Left ventricle myocardium superior (tissue), 1 donor: ENCODE results near the gene BACH2. TPM values are rescaled to one million over a fixed set of nuclear protein-coding genes. Genes with fewer than 3 reads are reported as not detected.
A peak's percentile ranks its signal among the peaks of the same experiment; 100 is the strongest.
"Not testable (repeated sequence)": the region's sequence is repeated elsewhere in the genome, so short reads cannot be mapped to it uniquely, and the experiment has no call there.

Experiments
- ATAC-seq: fragments of 200-7000 bp; cut with Tn5 transposase; one replicate; pipeline ENCODE4 v1.9.1; 2020; ENCODE audit warnings: mild to moderate bottlenecking, moderate library complexity
- DNase-seq: peaks from one replicate; pipeline ENCODE4 v3.0.0-alpha.2; 2020
- intact Hi-C: fragments of 100-400 bp; cut with micrococcal nuclease; formaldehyde crosslinking; loops from one replicate; pipeline ENCODE4 v1.11.0; 2022
- total RNA-seq: library from RNA; stranded (reverse); fragmentation: NEBNext Ultra II Directional; extraction: Animal tissue kit (Norgen Biotek cat#: 25700); gene quantifications from one replicate; pipeline ENCODE4 v1.2.1, GENCODE V29; 2021
- donor health status: DM: no; HTN: yes; CAD: no; lungs with severe emphysema.

BACH2 gene
- total RNA-seq, 1 donor from 2014 or later: 1.5 TPM

GRCh38 chr6:89930789-89931188 is 365.9 kb downstream of the BACH2 start:
- ATAC-seq (no peak), DNase-seq (no peak)
- intact Hi-C loops: no loop called here

GRCh38 chr6:89928604-89929003 is 368.0 kb downstream of the BACH2 start:
- DNase-seq: no peak
- no peak for ATAC-seq
- intact Hi-C loops: no loop called here

- ATAC-seq (no peak), DNase-seq (no peak)
- intact Hi-C loops: no loop called here
These were observed 368.7 kb downstream of the BACH2 start for GRCh38 chr6:89927791-89928550.

GRCh38 chr6:89927264-89927663 is 369.4 kb downstream of the BACH2 start:
- ATAC-seq (no peak), DNase-seq (no peak)
- intact Hi-C loops: no loop called here

GRCh38 chr6:89925826-89926225 is 370.8 kb downstream of the BACH2 start:
- DNase-seq: no peak
- no peak for ATAC-seq
- intact Hi-C loops: no loop called here

GRCh38 chr6:89924231-89924630 is 372.4 kb downstream of the BACH2 start:
- ATAC-seq (no peak), DNase-seq (no peak)
- intact Hi-C loops: no loop called here

GRCh38 chr6:89921691-89922090 is 375.0 kb downstream of the BACH2 start:
- DNase-seq: no peak
- intact Hi-C loops: no loop called here
- ATAC-seq: no peak

- DNase-seq (no peak), ATAC-seq (no peak)
- intact Hi-C loops: no loop called here
These were observed 375.4 kb downstream of the BACH2 start for GRCh38 chr6:89921197-89921596.

GRCh38 chr6:89917801-89918366 is 378.8 kb downstream of the BACH2 start:
- ATAC-seq (no peak), DNase-seq (no peak)
- intact Hi-C loops: no loop called here

- ATAC-seq: no peak
- intact Hi-C loops: no loop called here
- no peak for DNase-seq
These were observed 379.4 kb downstream of the BACH2 start for GRCh38 chr6:89917216-89917615.

- intact Hi-C loops: no loop called here
These were observed 380.3 kb downstream of the BACH2 start for GRCh38 chr6:89916136-89916920.

GRCh38 chr6:89910902-89911240 is 385.8 kb downstream of the BACH2 start:
- DNase-seq: no peak
- ATAC-seq: no peak
- intact Hi-C loops: no loop called here

More at GRCh38 chr6:89916136-89916920, 380.3 kb downstream of the BACH2 start:
- DNase-seq (no peak), ATAC-seq (no peak)

- intact Hi-C loops, ATAC-seq: not testable (repeated sequence)
These were observed 386.4 kb downstream of the BACH2 start for GRCh38 chr6:89910001-89910901.

GRCh38 chr6:89895276-89895874 is 401.3 kb downstream of the BACH2 start:
- intact Hi-C loops: no loop called here
- peak; percentile 70 for ATAC-seq
- no peak for DNase-seq

More at GRCh38 chr6:89910001-89910901, 386.4 kb downstream of the BACH2 start:
- not testable (repeated sequence) for DNase-seq

- no peak for ATAC-seq
- intact Hi-C loops: no loop called here
- DNase-seq: no peak
These were observed 402.5 kb downstream of the BACH2 start, which contains the start of gene GJA10 for GRCh38 chr6:89894169-89894568. GJA10 (plus strand) TSS chr6:89894469; CDS start chr6:89894469, 0 bp downstream.

GRCh38 chr6:89892577-89892976 is 404.1 kb downstream of the BACH2 start:
- ATAC-seq: not testable (repeated sequence)

GRCh38 chr6:89890845-89891528 is 405.7 kb downstream of the BACH2 start:
- DNase-seq, ATAC-seq, intact Hi-C loops: not testable (repeated sequence)

More at GRCh38 chr6:89892577-89892976, 404.1 kb downstream of the BACH2 start:
- intact Hi-C loops, DNase-seq: not testable (repeated sequence)

GRCh38 chr6:89888871-89889270 is 407.8 kb downstream of the BACH2 start:
- intact Hi-C loops: no loop called here
- ATAC-seq: no peak
- no peak for DNase-seq
